Gastrocnemius medialis (tissue), 4 donors: Measurements from ENCODE around the gene PYM1. TPM values are rescaled to one million over a fixed set of nuclear protein-coding genes. Genes with fewer than 3 reads are reported as not detected.

Experiments
- ATAC-seq, 2 donors: fragments of 150-250 bp; one replicate each; pipeline ENCODE4 v1.9.1; 2016
- DNase-seq, 2 donors: peaks; one replicate each; pipeline ENCODE4 v3.0.0-alpha.2; 2019
- H3K27ac ChIP-seq, 4 donors: fragments of 200-600 bp; sonication (generic); 1 replicate in 1 of 4; 2 replicates in 3 of 4; pipeline ENCODE4 v1.5.1; 2016 to 2018; ENCODE audit warnings: mild to moderate bottlenecking in 2 of 4, moderate library complexity in 1 of 4
- H3K27me3 ChIP-seq, 3 donors: fragments of 200-600 bp; sonication (generic) in 2 of 3; 1 replicate in 1 of 3; 2 replicates in 2 of 3; pipeline versions ENCODE4 v1.5.1 to v1.6.0; 2016 to 2019; ENCODE audit warnings: mild to moderate bottlenecking in 1 of 3, moderate library complexity in 1 of 3
- H3K36me3 ChIP-seq, 2 donors: fragments of 200-600 bp; sonication (generic) in 1 of 2; one replicate each; pipeline ENCODE4 v1.5.1; 2017 to 2018
- H3K4me1 ChIP-seq, 2 donors: fragments of 200-600 bp; sonication (generic) in 1 of 2; one replicate each; pipeline ENCODE4 v1.5.1; 2016 to 2017; ENCODE audit warnings: mild to moderate bottlenecking in 2 of 2
- H3K4me3 ChIP-seq, 4 donors: fragments of 200-600 bp; sonication (generic) in 3 of 4; 1 replicate in 1 of 4; 2 replicates in 3 of 4; pipeline ENCODE4 v1.5.1; 2016 to 2019; ENCODE audit warnings: mild to moderate bottlenecking in 2 of 4
- H3K9me3 ChIP-seq, 3 donors: fragments of 200-600 bp; sonication (generic) in 2 of 3; 1 replicate in 1 of 3; 2 replicates in 2 of 3; pipeline ENCODE4 v1.5.1; 2016 to 2019
- CTCF ChIP-seq, 5 experiments: fragments of 450-650 bp in 3 of 5; fragments of 200-600 bp in 2 of 5; sonication (generic) in 2 of 5; IDR thresholded peaks in 4 of 5; conservative IDR thresholded peaks in 1 of 5; 1 replicate in 4 of 5; 2 replicates in 1 of 5; pipeline ENCODE4 v1.5.1; 2016 to 2019; ENCODE audit warnings: antibody characterized with exemption in 5 of 5, mild to moderate bottlenecking in 3 of 5, moderate library complexity in 3 of 5
- POLR2A ChIP-seq, 2 donors: fragments of 450-650 bp; IDR thresholded peaks; one replicate each; pipeline ENCODE4 v1.6.1; 2017; ENCODE audit warnings: antibody characterized with exemption in 2 of 2, mild to moderate bottlenecking in 2 of 2, moderate library complexity in 2 of 2
- in situ Hi-C, 4 donors: fragments of 200-750 bp; cut with MboI; loops; one replicate each; pipeline versions ENCODE4 v1.15.0 to v1.8.0; 2017; ENCODE audit warnings: low sequenced_read_pairs in 4 of 4
- intact Hi-C: fragments of 100-400 bp; cut with DNase I; formaldehyde crosslinking; loops from one replicate; pipeline ENCODE4 v1.15.1; 2023; ENCODE audit warnings: low total_unique reads
- total RNA-seq, 4 donors: library from RNA; depleted of rRNA; stranded (reverse); fragments of >200 nt; gene quantifications; one replicate each; pipeline versions ENCODE4 v1.1.0 to v1.2.3, GENCODE V29; 2016

PYM1 gene
- total RNA-seq, 4 donors from 2014 or later, result 12.8 to 24.5 (median 15.9) TPM

GRCh38 chr12:55852740-55853139 is 75.0 kb downstream of the PYM1 start:
- DNase-seq (no peak), ATAC-seq (no peak)
- in situ Hi-C loops (no loop called here), intact Hi-C loops (no loop called here)
- peaks cover 0 to 11% (median 6%) of the 10 kb centered on the region in 3 donors for H3K27me3 ChIP-seq
- H3K4me3 ChIP-seq, result no peak overlapping the region
- H3K9me3 ChIP-seq, result no peaks in the 10 kb centered on the region
- TF ChIP-seq POLR2A (IDR thresholded peaks at IDR 0.05), result no peak
- no peak for TF ChIP-seq CTCF (IDR thresholded peaks at IDR 0.05 in 4 of 5, conservative IDR thresholded peaks at IDR 0.05 in 1 of 5)
- H3K4me1 ChIP-seq, result no peaks in the 10 kb centered on the region
- no peaks in the 10 kb centered on the region for H3K36me3 ChIP-seq
- H3K27ac ChIP-seq, result no peak overlapping the region

Other genes with a start within 250 kb of the PYM1 start
- 100 to 1,000 TPM in 2 of 4 donors, 10 to 100 TPM in 2; 69.7 to 206 (median 92.0) TPM for gene ITGA7, start 220.0 kb downstream of the PYM1 start, total RNA-seq
- gene BLOC1S1, start 211.8 kb downstream of the PYM1 start, total RNA-seq, result 100 to 1,000 TPM; 255 to 434 (median 300) TPM
- 10 to 100 TPM in 1 of 4 donors, 1 to 10 TPM in 3; 3.8 to 10.3 (median 7.5) TPM for gene RDH5, start 207.5 kb downstream of the PYM1 start, total RNA-seq
- 1,000 to 10,000 TPM in 1 of 4 donors, 100 to 1,000 TPM in 3; 423 to 1,107 (median 634) TPM for gene CD63, start 198.9 kb downstream of the PYM1 start, total RNA-seq
- 1 to 10 TPM in 2 of 4 donors, under 1 TPM in 2; 0.17 to 4.4 (median 1.1) TPM for gene GDF11, start 184.8 kb downstream of the PYM1 start, total RNA-seq
- 10 to 100 TPM; 46.5 to 66.2 (median 62.8) TPM for gene SARNP, start 110.2 kb downstream of the PYM1 start, total RNA-seq
- gene ORMDL2, start 109.9 kb downstream of the PYM1 start, total RNA-seq, result 10 to 100 TPM in 3 of 4 donors, 1 to 10 TPM in 1; 6.6 to 23.1 (median 12.1) TPM
- 10 to 100 TPM; 11.9 to 21.7 (median 19.8) TPM for gene DNAJC14, start 98.3 kb downstream of the PYM1 start, total RNA-seq
- 1 to 10 TPM in 2 of 4 donors, under 1 TPM in 2; 0.44 to 3.1 (median 1.8) TPM for gene MMP19, start 85.0 kb downstream of the PYM1 start, total RNA-seq
- 1 to 10 TPM; 1.9 to 5.0 (median 2.6) TPM for gene DGKA, start 3.3 kb upstream of the PYM1 start, total RNA-seq
- 1 to 10 TPM in 1 of 4 donors, under 1 TPM in 1, not detected in 2; 0.73 to 2.0 TPM for gene PMEL, start 38.1 kb upstream of the PYM1 start, total RNA-seq
- 10 to 100 TPM in 1 of 4 donors, 1 to 10 TPM in 3; 6.4 to 11.7 (median 8.1) TPM for gene CDK2, start 38.9 kb upstream of the PYM1 start, total RNA-seq
- gene RAB5B, start 46.2 kb upstream of the PYM1 start, total RNA-seq, result 10 to 100 TPM; 75.5 to 84.9 (median 81.8) TPM
- gene SUOX, start 69.4 kb upstream of the PYM1 start, total RNA-seq, result 10 to 100 TPM; 10.1 to 28.1 (median 18.9) TPM
- 1 to 10 TPM; 4.0 to 6.3 (median 5.6) TPM for gene IKZF4, start 93.1 kb upstream of the PYM1 start, total RNA-seq
- gene RPS26, start 114.0 kb upstream of the PYM1 start, total RNA-seq, result 1,000 to 10,000 TPM in 2 of 4 donors, 100 to 1,000 TPM in 2; 618 to 1,648 (median 1,209) TPM
- gene ERBB3, start 152.3 kb upstream of the PYM1 start, total RNA-seq, result 1 to 10 TPM in 3 of 4 donors, under 1 TPM in 1; 0.15 to 2.1 (median 1.1) TPM
- 100 to 1,000 TPM; 109 to 204 (median 127) TPM for gene PA2G4, start 176.7 kb upstream of the PYM1 start, total RNA-seq
- 1,000 to 10,000 TPM; 1,323 to 2,217 (median 1,977) TPM for gene RPL41, start 188.7 kb upstream of the PYM1 start, total RNA-seq
- gene ZC3H10, start 190.4 kb upstream of the PYM1 start, total RNA-seq, result 1 to 10 TPM; 3.1 to 9.1 (median 3.7) TPM
- gene ESYT1, start 200.4 kb upstream of the PYM1 start, total RNA-seq, result 10 to 100 TPM; 45.9 to 77.7 (median 62.1) TPM
- 100 to 1,000 TPM; 159 to 334 (median 198) TPM for gene MYL6B, start 224.7 kb upstream of the PYM1 start, total RNA-seq
- 100 to 1,000 TPM; 159 to 324 (median 202) TPM for gene MYL6, start 230.5 kb upstream of the PYM1 start, total RNA-seq